Neuron (in vitro differentiated cells): ENCODE results near the gene RTP5.

Experiments used
- H2AFZ ChIP-seq: one replicate; pipeline ENCODE4 v1.6.1; 2013; ENCODE audit warnings: low read depth, mild to moderate bottlenecking, inconsistent platforms, low read length, moderate library complexity
- H3K27me3 ChIP-seq: one replicate; pipeline ENCODE4 v1.6.1; 2013; ENCODE audit warnings: low read length; ENCODE audit not compliant: insufficient read depth
- H3K36me3 ChIP-seq: one replicate; pipeline ENCODE4 v1.6.1; 2013; ENCODE audit warnings: low read length; ENCODE audit not compliant: insufficient read depth
- H3K4me1 ChIP-seq: one replicate; pipeline ENCODE4 v1.6.1; 2013; ENCODE audit warnings: low read length; ENCODE audit not compliant: insufficient read depth
- H3K4me3 ChIP-seq: 2 replicates; pipeline ENCODE4 v1.5.1; 2013; ENCODE audit warnings: mild to moderate bottlenecking, low read length, moderate library complexity
- H3K9me3 ChIP-seq: one replicate; pipeline ENCODE4 v1.6.1; 2013; ENCODE audit warnings: low read length

The RTP5 gene

GRCh38 chr2:241865416-241865956 is 4.0 kb upstream of the RTP5 start:
- no peaks in the 10 kb centered on the region for H3K9me3 ChIP-seq
- no peaks in the 10 kb centered on the region for H3K36me3 ChIP-seq
- peaks cover 14% of the 10 kb centered on the region for H3K27me3 ChIP-seq

GRCh38 chr2:241865957-241866789 is 3.4 kb upstream of the RTP5 start:
- Histone ChIP-seq H3K9me3 (no peaks in the 10 kb centered on the region), H2AFZ (no peak overlapping the region), H3K36me3 (no peaks in the 10 kb centered on the region), H3K4me3 (no peak overlapping the region), H3K27me3 (peaks cover 14% of the 10 kb centered on the region), H3K4me1 (peaks cover 12% of the 10 kb centered on the region)

More at GRCh38 chr2:241865416-241865956, 4.0 kb upstream of the RTP5 start:
- Histone ChIP-seq H3K4me1 (peaks cover 12% of the 10 kb centered on the region), H3K4me3 (no peak overlapping the region), H2AFZ (no peak overlapping the region)

GRCh38 chr2:241866790-241867645 is 2.5 kb upstream of the RTP5 start:
- Histone ChIP-seq H3K4me1 (peaks cover 12% of the 10 kb centered on the region), H2AFZ (no peak overlapping the region), H3K36me3 (no peaks in the 10 kb centered on the region), H3K4me3 (no peak overlapping the region), H3K9me3 (no peaks in the 10 kb centered on the region), H3K27me3 (peaks cover 14% of the 10 kb centered on the region)

- Histone ChIP-seq H2AFZ (no peak overlapping the region), H3K36me3 (no peaks in the 10 kb centered on the region), H3K4me3 (no peak overlapping the region), H3K27me3 (peaks cover 14% of the 10 kb centered on the region), H3K4me1 (peaks cover 12% of the 10 kb centered on the region), H3K9me3 (no peaks in the 10 kb centered on the region)
These were observed 1.6 kb upstream of the RTP5 start for GRCh38 chr2:241867776-241868420.

- Histone ChIP-seq H3K4me3 (no peak overlapping the region), H2AFZ (no peak overlapping the region), H3K36me3 (no peaks in the 10 kb centered on the region), H3K4me1 (peaks cover 12% of the 10 kb centered on the region), H3K9me3 (no peaks in the 10 kb centered on the region), H3K27me3 (peaks cover 14% of the 10 kb centered on the region)
These were observed 858 bp upstream of the RTP5 start for GRCh38 chr2:241868661-241869081.

- Histone ChIP-seq H3K9me3 (no peaks in the 10 kb centered on the region), H3K4me1 (peaks cover 12% of the 10 kb centered on the region)
These were observed 582 bp downstream of the RTP5 start for GRCh38 chr2:241870081-241870541.

GRCh38 chr2:241870611-241871537 is 1.3 kb downstream of the RTP5 start:
- H3K9me3 ChIP-seq: no peaks in the 10 kb centered on the region
- no peak overlapping the region for H3K4me3 ChIP-seq
- H3K27me3 ChIP-seq: peaks cover 10% of the 10 kb centered on the region
- peaks cover 12% of the 10 kb centered on the region for H3K4me1 ChIP-seq
- no peaks in the 10 kb centered on the region for H3K36me3 ChIP-seq
- no peak overlapping the region for H2AFZ ChIP-seq

More at GRCh38 chr2:241870081-241870541, 582 bp downstream of the RTP5 start:
- no peaks in the 10 kb centered on the region for H3K36me3 ChIP-seq
- H2AFZ ChIP-seq: no peak overlapping the region
- no peak overlapping the region for H3K4me3 ChIP-seq
- H3K27me3 ChIP-seq: peaks cover 14% of the 10 kb centered on the region

- Histone ChIP-seq H3K4me3 (no peak overlapping the region), H2AFZ (no peak overlapping the region), H3K27me3 (peaks cover 4% of the 10 kb centered on the region), H3K36me3 (no peaks in the 10 kb centered on the region), H3K4me1 (peaks cover 12% of the 10 kb centered on the region), H3K9me3 (no peaks in the 10 kb centered on the region)
These were observed 2.2 kb downstream of the RTP5 start for GRCh38 chr2:241871538-241872312.

GRCh38 chr2:241872313-241872642 is 2.7 kb downstream of the RTP5 start:
- Histone ChIP-seq H3K9me3 (no peaks in the 10 kb centered on the region), H3K4me1 (peaks cover 12% of the 10 kb centered on the region)

GRCh38 chr2:241873081-241873802 is 3.7 kb downstream of the RTP5 start:
- H2AFZ ChIP-seq: no peak overlapping the region
- H3K9me3 ChIP-seq: no peaks in the 10 kb centered on the region
- peaks cover 12% of the 10 kb centered on the region for H3K4me1 ChIP-seq
- no peaks in the 10 kb centered on the region for H3K36me3 ChIP-seq
- no peak overlapping the region for H3K4me3 ChIP-seq
- H3K27me3 ChIP-seq: no peaks in the 10 kb centered on the region

More at GRCh38 chr2:241872313-241872642, 2.7 kb downstream of the RTP5 start:
- Histone ChIP-seq H3K4me3 (no peak overlapping the region), H2AFZ (no peak overlapping the region), H3K36me3 (no peaks in the 10 kb centered on the region), H3K27me3 (no peaks in the 10 kb centered on the region)

- H3K27me3 ChIP-seq: no peaks in the 10 kb centered on the region
- H3K9me3 ChIP-seq: no peaks in the 10 kb centered on the region
- H3K36me3 ChIP-seq: no peaks in the 10 kb centered on the region
- peaks cover 8% of the 10 kb centered on the region for H3K4me1 ChIP-seq
- no peak overlapping the region for H2AFZ ChIP-seq
- no peak overlapping the region for H3K4me3 ChIP-seq
These were observed 4.2 kb downstream of the RTP5 start for GRCh38 chr2:241873803-241874110.
